HTR-8/SVneo (cell line): ENCODE measurements around the gene MORN5.
A peak's percentile ranks its signal among the peaks of the same experiment; 100 is the strongest.

Experiments
- DNase-seq: peaks from one replicate; pipeline ENCODE4 v3.0.0; 2011; ENCODE audit warnings: low spot score, mixed read lengths; ENCODE audit not compliant: insufficient read length
- FAIRE-seq: peaks from 2 replicates; lab custom pipeline; 2011; peaks lifted over from hg19 to GRCh38; lab: Jason Lieb, UNC

Gene MORN5

DNA sequence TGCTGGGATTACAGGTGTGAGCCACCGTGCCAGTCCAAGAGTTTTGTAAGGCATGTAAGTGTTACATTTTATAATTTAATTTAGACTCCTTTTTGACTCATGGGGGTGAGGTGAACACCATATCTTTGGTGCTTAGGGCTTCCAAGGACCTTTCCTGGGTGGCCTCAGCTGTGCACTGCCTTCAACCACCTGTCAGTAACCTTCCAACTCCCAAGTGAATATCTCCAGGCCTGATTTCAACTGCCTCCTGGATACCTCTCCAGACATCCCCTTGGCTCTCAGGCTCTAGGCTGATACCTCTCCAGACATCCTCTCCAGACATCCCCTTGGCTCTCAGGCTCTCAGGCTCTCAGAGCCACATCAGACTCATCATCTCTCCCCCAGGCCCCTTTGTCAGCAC is 35.7 kb upstream of the MORN5 start:
- FAIRE-seq: no peak

DNA sequence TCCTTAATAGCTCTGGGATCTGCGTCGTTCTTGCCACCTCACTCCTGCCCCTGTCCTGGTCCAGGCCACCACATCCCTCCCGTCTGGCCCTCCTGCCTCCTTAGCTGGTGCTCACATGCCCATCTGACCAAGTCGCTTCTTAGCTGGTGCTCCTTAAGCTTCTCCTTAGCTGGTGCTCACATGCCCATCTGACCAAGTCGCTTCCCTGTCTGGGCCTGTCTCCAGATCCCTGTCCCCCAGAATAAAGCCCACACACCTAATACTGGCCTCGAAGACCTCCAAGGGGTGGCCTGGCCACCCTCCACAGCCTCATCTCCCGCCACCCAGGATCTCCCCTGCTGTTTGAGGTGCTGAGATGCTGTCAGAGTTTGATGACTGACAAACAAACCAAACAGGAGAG is 35.2 kb upstream of the MORN5 start:
- no peak for FAIRE-seq
- DNase-seq: no peak

More for the DNA sequence above, 35.7 kb upstream of the MORN5 start:
- DNase-seq: no peak

DNA sequence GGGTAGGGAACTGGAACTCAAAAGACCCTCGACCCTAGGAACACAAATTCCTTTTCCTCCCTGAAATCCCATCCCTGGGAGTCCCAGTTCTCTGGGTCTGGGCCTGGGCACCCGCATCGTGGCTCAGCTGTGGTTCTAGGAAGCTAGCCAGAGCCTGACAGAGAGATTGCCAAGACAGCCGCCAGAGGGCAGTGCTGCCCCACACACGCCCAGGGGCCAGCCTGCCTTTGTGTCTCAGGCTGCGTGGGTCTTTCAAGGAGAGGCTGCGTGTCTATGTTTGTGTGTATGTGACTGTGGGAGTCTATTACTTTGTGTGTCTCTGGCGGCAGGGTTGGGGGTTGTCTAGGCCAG is 34.6 kb upstream of the MORN5 start:
- peak; percentile 83 for DNase-seq
- FAIRE-seq: no peak

DNA sequence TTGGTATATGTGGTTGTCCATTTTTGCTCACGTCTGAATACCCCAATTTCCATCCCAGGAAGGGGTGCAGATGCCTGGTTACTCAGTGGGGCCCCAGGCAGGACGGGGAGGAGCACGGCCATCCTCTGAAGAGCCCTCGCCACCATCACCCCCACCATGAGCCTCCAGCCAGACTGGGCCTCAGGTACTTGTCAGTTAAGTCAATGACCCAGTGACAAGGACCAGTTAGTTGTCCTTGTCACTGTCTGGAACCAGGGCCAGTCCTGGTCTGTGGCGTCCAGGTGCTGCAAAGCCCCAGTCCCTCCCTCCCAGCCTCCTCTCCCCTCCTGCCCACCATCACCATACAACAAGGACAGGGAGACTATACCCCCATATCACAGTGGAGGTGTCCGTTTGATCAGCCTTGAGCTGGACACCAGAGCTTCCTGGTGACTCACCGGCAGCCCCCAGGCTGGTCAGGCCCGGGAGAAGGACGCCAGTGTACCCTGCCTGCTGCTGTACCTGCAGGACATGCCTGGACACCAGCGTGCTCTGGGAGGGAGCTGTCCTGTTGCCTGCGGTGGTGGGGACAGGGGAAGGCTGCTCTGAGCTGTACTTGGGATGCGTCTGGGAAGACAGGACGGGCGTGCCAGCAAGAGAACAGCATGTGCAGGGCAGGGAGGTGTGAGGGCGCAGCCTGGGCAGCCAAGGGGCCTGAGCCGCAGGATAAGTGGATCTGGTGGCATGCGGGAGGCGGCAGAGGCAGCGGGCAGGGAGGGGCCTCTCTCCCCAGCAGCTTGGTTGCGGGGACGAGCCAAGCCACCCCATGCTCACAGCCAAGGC is 34.0 kb upstream of the MORN5 start:
- DNase-seq (peak; percentile 25), FAIRE-seq (peak; percentile 72)

DNA sequence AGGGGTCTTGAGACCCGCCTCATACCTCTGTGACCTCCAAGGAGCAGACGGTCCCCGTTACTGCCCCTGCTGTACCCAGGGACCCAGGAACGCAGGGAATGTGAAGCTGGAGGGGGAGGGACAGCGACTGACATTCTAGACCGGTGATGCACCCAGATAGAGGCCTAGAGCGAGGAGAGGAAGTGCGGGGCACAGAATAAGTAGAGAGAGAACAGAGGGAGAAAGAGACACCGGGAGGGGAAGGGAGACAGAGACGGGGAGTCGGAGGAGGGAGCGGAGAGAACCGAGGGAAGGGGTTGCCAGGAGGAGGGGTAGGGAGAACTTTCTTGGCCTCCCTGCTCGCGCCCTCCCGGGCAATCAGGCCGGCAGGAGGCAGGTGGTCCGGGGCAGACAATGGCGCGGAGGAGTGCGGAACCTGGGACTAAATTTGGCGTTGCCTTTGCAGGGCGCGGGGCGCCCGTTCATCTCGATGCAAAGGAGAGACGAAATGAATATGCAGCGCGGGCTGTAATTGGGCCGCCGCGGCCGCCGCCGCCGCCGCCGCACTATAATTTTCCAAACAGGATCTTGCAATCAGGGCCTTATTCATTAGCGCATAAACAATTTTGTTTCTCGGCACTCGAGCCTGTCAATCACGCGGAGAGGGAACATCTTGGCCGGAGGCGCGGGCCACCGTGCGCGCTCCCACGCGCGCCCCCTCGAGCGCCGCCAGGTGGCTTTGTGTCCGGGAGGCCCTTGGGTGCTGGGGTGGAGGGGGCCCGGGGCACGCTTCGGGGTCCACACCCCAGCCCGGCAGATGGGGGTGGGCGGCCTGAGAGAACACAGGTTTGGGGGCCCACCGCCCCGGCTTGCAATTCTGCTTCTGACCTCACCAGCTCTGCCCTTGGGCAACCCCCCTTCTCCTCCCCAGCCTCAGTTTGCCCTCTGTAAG is 33.1 kb upstream of the MORN5 start:
- FAIRE-seq (no peak), DNase-seq (peak; percentile 44)

DNA sequence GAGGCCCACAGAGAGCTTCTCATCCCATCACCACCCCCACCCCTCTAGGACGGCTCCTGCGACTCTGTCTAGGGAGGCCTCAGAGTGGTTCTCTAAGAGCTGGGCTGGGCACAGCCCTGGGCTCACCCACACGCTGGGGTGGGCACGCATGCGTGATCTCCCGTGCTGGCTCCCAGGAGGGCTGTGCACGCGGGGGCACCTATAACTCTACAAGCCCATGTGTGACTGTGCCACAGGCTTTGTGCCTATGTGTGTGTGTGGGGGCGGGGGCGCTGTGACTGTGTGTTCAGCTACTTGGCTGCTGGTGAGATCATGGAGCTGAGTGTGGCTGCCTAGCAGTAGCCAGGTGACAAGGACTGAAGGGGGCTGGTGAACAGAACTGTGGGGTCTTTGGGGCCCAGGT is 32.3 kb upstream of the MORN5 start:
- FAIRE-seq: no peak
- DNase-seq: no peak

DNA sequence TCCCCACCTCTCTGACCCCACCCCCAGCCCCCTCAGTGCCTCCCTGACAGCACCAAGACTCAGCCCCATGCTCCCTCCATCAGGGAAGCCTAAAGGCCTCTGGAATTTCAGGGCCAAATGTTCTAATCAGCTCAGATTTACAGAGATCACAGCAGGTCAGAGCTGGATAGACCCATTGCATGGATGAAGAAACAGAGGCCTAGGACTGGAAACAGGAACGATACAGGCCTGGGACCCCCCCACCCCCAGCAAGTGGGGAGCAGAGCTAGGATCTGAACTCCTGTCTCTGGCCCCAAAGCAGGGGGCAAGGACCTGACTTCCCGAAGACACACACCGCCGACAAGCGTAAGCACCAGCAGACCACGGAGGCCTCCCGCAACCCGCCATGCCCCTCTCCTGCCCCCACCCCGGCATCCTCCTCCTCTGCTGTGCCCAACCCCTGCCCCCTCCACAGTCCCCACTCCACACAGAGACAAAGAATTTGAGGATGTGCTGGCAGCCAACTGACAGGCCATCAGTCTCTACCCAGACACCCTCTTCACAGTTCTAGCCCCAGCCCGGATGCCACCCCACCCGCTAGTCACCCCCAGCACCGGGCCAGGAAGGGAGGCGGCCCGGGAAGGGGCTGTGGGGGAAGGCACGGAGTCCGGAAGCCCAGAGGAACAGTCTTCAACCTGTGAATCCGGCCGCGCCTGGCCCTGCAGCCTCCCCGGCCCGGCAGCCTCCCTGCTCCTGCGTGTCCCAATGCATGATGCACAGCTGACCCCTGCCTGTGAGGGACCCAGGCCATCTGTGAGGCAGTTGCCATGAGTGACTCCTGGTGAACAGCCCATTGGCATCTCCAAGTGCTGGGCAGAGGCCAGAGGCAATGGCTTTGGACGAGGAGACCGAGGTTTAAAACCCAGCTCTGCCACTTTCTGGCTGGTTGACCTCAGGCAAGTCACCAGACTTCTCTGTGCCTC is 31.4 kb upstream of the MORN5 start:
- FAIRE-seq (no peak), DNase-seq (no peak)

DNA sequence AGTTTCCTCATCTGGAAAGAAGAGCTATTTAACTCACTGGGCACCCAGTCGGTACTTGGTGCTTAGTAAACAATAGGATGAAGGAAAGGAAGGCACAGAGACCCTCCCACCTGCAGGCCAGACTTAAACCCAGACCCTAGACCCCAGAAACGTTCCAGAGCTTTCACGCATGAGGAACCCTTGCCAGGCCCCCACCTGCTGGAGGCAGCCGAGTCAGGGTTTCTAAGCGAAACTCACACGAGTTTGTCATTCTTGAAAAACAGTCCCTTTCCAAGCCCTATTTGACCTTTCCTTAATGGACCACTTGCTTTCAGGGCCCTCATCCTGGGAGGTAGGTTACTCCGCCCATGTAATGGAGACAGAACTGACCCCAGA is 30.8 kb upstream of the MORN5 start:
- DNase-seq (no peak), FAIRE-seq (no peak)

DNA sequence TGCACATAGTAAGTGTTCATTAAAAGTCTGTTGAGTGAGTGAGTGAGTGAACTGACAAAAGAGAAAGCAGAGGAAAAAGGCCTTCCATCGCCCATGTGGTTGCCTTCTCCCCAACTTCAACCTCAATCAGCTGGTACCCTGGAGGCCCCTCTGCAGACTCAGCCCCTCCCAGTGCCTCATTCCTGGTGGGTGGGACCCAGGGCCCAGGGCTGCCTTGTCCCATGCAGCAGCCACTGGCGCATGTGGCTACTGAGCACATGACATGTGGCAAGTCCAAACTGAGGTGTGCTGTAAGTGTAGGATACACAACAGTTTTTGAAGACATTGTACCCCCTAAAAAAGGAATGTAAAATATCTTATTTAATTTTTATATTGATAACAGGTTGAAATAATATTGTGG is 29.7 kb upstream of the MORN5 start:
- FAIRE-seq: no peak

DNA sequence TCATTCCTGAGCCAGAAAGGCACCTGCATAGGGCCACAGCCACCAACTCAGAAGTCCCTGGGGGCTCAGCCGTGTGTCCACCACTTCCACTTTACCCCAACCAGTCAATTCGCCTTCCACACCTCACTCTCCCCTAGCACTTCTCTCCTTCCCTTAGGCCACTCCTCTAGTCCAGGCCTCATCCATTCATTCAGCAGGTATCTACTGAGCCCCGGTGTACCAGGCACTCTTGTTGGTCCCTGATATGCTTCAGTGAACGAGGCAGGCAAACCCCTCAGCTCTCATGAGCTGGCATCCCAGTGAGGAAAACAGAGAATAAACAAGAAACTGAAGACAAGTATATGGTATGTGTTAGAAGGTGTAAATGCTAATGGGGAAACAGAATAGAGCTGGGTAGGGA is 28.9 kb upstream of the MORN5 start:
- no peak for DNase-seq
- no peak for FAIRE-seq

More for the DNA sequence above, 29.7 kb upstream of the MORN5 start:
- DNase-seq: no peak

DNA sequence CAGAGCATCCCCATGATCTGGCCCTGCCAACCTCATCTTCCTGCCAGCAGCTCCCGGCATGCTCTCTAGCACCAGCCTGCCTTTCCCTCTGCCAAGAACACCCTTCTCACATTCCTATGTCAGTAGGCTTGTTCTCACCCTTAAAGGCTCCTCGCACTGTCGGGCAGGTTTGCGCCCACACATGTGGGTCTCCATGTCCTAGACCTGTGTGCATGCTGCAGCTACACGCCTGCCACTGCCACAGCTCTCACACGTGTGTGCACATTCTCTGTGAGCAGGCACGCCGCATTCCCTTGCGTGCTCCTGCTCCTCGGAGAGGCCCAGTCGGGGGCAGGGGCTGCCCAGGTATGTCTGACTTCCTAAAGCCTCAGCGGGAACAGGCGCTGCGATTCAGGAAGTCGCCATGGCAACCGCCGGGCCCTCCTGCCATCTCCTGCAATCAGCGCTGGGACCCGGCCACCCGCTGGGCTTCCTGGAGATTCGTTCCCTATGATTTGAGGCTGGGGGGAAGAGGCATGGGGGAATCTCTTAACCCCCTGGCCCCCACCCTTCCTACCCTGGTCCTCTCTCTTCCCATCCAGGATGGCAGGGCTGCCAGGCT is 28.2 kb upstream of the MORN5 start:
- FAIRE-seq (no peak), DNase-seq (no peak)

DNA sequence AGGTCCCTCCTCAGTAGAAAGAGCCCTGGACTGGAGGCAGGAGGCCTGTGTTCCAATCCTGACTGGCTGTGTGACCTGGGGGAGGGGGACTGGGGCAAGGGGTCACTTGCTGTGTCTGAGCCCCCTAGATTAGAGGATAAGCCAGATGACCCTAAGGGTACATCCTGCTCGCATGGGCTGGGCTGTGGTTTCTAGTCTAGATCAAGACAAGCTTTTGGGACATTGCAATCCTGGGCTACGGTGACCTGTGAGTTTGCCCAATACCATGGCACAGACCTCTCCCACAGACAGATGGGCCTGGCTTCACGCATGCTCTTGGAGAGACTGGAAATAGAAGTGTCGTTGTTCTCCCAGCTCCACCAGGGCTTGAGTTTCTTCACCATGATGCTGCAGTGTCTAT is 27.2 kb upstream of the MORN5 start:
- no peak for FAIRE-seq
- no peak for DNase-seq

DNA sequence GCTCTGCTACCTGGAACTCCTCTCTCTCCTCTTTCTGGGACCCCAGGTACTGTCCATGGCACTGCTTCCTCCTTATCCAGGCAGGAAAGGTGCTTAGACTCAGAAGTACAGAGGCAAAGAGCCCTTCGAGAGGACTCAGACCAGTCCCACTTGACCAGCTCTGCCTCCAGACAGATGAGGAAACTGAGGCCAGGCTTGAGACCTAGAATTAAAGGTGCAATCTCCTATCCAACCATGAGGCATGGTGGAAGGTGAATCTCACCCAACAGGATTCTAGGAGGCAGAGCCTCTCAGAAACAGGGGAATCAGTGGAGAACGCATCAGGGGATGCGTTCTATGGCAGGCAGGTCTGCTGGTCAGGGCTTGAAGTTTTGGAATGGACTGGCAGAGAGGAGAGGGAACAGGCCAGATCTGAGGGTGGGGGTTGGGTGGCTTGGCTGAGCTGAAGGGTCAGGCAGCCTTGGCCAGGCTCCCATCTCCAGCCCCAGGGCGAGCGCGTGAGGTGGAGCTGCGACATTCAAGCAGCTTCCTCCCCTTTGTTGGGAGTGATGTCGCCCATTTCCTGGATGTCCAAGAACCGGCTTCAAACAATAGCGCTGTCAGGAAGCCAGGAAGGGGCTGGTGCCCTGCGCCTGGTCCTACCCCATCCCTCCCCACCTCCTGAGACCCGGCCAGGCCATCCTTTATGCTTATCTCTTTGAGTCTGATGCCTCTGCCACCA is 26.3 kb upstream of the MORN5 start:
- FAIRE-seq: no peak
- no peak for DNase-seq

DNA sequence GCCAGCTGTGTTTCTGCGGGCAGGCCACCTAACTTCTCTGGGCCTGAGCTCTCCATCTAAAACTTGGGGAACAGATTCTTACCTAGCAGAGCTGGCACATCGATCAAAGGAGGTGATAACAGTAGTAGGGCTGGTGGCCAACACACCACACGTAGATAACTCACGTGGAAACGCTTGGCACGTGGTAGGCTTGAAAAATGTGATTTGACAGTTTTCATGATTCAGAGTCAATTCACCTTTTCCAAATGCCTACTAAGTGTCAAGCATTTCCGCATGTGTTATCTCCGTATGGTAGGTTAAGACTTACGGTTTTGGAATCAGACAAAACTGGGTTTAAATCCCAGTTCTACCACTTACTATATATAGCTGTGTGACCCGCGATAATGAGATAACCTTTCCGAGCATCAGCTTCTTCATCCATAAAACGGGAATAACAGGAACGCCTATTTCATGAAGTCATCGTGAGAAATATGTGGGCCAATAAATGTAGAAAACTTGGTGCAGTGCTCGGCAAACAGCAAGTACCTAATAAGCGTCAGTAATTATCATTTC is 25.6 kb upstream of the MORN5 start:
- FAIRE-seq (no peak), DNase-seq (no peak)

DNA sequence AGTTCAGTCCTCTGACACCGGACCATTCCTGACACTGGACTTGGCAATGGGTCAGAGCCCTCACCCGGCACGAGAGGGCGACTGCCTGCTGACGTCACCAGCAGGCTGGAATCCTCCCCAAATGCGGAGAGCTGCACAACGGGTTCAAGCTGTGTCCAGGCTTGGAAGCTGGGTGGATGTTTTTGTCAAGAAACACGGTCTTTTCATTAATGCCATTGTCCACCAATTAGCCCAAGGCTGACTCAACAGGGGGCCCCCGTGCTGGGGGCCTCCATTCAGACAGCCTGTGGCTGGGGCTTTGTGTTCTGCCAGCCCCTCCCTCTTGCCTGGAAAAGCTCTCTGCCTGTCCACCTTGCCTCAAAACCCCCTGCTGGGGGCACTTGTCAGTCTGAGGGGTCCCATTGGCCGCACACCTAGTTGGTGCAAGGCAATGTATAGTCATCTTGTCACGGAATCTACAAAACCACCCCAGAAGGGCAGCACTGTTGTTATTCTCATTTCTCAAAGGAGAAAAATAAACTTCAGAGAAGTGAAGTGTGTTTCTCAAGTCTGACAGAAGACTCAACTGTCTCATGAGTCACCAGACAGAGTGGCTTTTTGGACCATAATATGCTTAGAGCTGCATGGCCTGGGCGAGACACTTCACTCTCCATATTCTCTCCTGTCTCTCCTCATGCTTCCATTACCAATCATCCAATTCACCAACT is 24.7 kb upstream of the MORN5 start:
- FAIRE-seq (no peak), DNase-seq (no peak)

DNA sequence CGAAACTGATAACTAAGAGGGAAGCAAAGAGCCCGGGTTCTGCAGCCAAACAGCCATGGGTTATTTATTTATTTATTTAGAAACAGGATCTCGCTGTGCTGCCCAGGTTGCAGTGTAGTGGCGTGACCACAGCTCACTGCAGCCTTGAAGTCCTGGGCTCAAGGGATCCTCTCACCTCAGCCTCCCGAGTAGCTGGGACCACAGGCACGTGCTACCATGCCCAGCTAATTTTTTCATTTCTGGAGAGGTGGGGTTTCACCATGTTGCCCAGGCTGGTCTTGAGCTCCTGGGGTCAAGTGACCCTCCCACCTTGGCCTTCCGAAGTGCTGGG is 24.2 kb upstream of the MORN5 start:
- FAIRE-seq (no peak), DNase-seq (no peak)

DNA sequence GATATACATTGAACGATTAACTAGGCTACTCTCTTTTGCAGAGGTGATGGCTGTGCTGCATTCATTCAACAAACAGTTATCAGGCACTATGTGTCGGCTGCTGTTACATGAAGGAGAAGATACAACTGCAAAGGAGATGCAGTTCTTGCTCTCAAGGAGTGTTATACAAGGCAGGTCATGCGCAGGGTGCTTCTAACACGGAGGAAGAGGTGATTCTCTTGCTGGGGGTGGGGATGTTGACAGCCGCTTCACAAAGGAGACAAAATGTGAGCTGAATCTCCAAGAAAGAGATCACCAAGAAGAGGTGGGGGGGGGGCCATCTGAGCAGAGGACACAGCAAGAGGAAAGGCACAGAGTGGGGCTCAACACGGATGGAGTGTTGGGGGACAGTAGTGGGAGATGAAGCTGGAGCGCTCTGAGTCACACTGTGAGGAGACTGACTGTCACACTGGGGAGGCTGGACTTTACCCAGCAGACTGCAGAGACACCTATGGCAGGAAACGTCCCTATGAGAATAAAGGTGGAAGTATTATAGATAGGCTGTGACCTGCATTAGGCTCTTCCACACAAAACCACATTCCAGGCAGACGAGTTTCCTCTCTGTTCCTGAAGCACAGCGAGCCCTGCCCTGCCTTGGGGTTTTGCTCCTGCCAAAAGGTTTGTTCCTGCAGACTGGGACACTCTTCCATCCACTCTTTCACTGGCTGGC is 21.0 kb upstream of the MORN5 start:
- FAIRE-seq: no peak
- no peak for DNase-seq
